HFF-Myc (cell line): Measurements from ENCODE around the gene CTU2.

Source experiments
- DNase-seq: peaks from one replicate; pipeline ENCODE4 v3.0.0-alpha.2; 2011; ENCODE audit warnings: low read depth; ENCODE audit errors: extremely low read depth
- H3K4me3 ChIP-seq: replicated peaks from 2 replicates; pipeline ENCODE4 v1.5.1; 2011; ENCODE audit warnings: low read depth, mild to moderate bottlenecking, control low read depth, low read length
- CTCF ChIP-seq: IDR thresholded peaks from 2 replicates; pipeline ENCODE4 v1.5.1; 2012; ENCODE audit warnings: mild to moderate bottlenecking, low read depth, low read length, control low read depth; ENCODE audit errors: missing control alignments

The CTU2 gene

GRCh38 chr16:88739977-88740726, 33.8 kb downstream of the CTU2 start:
- no peak overlapping the region for H3K4me3 ChIP-seq
- no peak for TF ChIP-seq CTCF
- no peak for DNase-seq

- H3K4me3 ChIP-seq = no peak overlapping the region
- no peak for TF ChIP-seq CTCF
- DNase-seq = no peak
Observed at GRCh38 chr16:88740727-88741055, 34.4 kb downstream of the CTU2 start.

GRCh38 chr16:88741368-88741767, 35.1 kb downstream of the CTU2 start:
- no peak for TF ChIP-seq CTCF
- DNase-seq = no peak
- no peak overlapping the region for H3K4me3 ChIP-seq

GRCh38 chr16:88742896-88743605, 36.7 kb downstream of the CTU2 start:
- no peak for TF ChIP-seq CTCF

GRCh38 chr16:88743693-88744576, 37.6 kb downstream of the CTU2 start:
- H3K4me3 ChIP-seq = no peak overlapping the region
- peak; percentile 84 for TF ChIP-seq CTCF
- no peak for DNase-seq

More at GRCh38 chr16:88742896-88743605, 36.7 kb downstream of the CTU2 start:
- no peak overlapping the region for H3K4me3 ChIP-seq
- DNase-seq = no peak

- no peak for TF ChIP-seq CTCF
- H3K4me3 ChIP-seq = no peak overlapping the region
- no peak for DNase-seq
Observed at GRCh38 chr16:88744577-88745521, 38.5 kb downstream of the CTU2 start.
